ENCODE results near the gene FMO5.
"Not testable (repeated sequence)": the region's sequence is repeated elsewhere in the genome, so short reads cannot be mapped to it uniquely, and the experiment has no call there.

Gene FMO5

DNA sequence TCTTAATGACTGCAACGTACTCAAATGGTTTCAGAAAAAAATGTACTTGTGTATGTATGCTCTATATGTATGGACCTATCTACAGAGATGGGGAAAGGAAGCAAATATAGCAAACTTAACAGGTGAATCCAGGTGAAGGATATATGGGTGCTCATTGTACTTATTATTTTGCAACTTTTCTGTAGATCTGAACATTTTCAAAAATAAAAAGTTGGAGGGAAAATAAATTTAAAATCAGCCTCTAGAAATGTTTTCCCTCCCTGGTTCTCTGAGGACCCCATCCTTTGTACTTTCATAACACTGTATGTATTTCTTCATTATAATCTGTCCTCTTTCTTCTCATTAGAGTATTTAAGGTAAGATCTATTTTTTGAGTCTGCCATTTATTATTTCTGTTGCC is 17.9 kb downstream of the FMO5 start:
- no peak for DNase-seq (ENCODE audit: low spot score)

DNA sequence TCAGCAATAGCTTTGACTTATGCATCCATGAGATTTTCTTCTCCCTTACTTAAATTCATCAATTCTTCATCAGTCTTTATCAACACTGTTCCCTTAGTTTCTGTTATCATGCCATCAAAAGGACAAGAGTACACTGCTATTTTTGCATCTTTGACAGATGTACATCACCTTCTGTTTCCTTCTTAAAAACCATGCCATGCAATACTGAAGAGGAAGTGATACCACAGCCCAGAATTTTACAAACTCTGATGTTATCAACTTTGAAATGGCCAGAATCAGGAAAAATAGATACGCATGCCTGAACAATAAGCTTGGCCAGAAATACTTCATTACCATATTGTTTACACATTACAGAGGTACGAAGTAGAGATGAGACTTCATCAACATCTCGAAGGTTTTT is 21.1 kb downstream of the FMO5 start:
- no peak for DNase-seq (ENCODE audit: low spot score)

DNA sequence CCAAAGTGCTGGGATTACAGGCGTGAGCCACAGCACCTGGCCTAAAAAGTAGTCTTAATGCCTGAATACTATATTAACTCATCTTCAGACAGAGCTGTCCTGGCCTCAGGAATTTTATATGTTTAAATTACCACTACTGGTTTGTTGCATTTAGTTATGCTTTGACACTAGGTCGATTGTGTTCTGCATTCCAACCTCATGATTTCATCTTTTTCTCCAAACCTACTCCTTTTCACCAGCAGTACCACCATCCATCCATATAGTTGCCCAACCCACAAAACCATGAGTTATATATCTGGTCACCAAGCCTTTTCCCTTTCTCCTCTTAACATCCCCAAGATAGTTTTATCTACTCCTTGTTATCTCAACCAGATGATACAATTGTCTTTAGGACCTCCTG is 22.6 kb downstream of the FMO5 start:
- DNase-seq (ENCODE audit: low spot score): peak; percentile 77

DNA sequence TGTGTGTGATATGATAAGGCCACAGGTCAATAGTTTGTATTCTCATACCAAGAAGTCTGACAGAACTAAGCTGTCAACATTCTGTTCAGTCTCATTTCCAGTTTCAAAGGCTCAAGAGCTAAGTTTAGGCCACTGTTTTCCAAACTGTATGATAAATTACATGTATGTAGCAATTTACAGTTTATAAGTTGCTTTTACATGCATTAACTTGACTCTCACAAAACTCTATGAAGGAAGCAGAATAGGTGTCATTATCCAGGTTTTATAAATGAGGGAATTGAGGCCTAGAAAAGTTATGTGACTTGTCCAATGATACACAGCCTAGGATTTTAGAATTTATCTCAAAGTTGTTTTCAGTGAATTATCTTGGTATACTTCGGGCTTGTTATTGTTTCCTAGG is 23.4 kb downstream of the FMO5 start:
- no peak for DNase-seq (ENCODE audit: low spot score)

DNA sequence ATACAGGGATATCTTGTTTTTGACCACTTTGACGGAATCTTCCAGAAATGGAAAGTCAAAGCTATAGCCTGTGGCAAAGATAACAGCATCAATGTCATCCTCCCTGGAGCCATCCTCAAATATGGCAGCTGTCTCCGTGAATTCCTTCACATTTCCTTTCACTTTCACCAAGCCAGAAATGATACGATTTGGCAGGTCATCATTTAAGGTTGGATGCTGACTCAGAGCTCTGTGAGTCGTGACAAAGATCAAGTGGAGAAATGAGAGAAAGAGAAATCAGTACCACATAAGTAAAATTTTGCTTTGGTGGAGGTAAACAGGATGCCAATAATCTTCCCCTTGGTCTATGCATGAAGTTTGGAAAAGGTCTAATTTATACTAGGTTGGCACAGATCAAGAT is 23.9 kb downstream of the FMO5 start:
- DNase-seq (ENCODE audit: low spot score): peak; percentile 27

DNA sequence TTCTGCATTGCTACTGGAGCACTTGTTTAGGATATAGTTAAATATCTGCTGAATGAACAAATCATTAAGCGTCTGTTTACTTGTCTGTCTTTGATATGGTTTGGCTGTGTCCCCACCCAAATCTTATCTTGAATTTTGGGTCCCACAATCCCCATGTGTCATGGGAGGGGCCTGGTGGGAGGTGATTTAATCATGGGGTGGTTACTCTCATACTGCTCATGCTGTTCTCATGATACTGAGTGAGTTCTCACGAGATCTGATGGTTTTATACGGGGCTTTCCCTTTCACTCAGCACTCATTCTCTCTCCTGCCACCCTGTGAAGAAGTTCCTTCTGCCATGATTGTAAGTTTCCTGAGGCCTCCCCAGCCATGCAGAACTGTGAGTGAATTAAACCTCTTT is 27.8 kb downstream of the FMO5 start:
- not testable (repeated sequence) for DNase-seq (ENCODE audit: low spot score)

DNA sequence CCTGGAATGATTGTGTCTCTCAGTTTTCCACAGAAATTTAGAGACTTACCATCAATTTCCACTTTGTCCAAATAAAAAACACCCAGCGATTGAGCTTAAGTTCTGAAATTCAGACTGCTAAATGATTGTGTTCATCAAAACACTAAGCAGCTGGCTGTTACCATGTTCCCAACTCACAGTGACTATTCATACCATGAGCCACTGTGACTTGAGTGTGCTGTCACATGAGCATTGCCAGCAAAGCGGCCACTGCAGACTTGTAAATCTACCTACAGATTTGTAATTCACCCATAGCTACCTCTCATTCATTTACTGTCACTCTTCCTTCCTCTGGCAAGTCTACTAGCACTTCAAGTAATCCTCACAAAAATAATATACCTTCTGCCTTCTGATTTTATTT is 35.6 kb downstream of the FMO5 start:
- no peak for DNase-seq (ENCODE audit: low spot score)

DNA sequence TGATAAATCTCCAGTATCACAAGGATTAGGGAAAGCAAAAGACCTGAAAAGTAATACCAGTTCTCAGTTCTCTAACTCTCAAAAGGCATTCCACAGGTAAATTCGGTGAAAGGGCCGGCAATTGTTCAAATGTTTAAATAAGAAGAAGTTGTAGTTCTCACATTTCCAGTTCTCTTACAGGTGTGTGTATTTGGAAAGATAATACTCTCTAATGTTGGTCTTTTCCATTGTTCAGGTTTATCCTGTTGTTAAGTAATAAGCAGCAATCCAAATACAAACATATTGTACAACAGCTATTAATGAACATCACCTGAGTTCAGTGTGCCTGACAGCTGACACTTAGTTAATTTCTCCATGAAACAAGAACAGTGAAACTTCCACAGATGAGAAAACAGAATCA is 39.7 kb downstream of the FMO5 start:
- DNase-seq (ENCODE audit: low spot score): no peak

DNA sequence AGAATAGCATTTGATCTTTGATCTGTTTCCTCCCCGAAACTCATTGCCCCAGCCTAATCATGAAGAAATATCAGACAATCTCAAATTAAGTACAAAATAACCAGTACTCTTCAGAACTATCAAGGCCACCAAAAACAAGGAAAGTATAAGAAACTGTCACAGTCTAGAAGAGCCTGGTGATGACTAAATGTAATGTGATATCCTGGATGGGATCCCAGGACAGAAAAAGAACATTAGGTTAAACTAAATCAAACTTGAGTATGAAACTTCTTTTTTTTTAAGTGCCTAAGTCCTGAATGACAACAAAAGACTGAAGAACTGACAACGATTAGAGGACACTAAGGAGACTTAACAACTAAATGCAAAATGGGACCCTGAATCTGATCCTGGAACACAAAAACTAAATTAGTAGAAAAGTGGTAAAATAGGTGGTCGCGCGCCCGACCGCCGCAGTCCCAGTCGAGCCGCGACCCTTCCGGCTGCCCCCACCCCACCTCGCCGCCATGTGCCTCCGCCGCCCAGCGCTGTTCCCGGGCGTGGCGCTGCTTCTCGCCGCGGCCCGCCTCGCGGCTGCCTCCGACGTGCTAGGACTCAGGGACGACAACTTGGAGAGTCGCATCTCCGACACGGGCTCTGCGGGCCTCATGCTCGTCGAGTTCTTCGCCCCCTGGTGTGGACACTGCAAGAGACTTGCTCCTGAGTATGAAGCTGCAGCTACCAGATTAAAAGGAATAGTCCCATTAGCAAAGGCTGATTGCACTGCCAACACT is 47.3 kb downstream of the FMO5 start:
- no peak for DNase-seq (ENCODE audit: low spot score)

DNA sequence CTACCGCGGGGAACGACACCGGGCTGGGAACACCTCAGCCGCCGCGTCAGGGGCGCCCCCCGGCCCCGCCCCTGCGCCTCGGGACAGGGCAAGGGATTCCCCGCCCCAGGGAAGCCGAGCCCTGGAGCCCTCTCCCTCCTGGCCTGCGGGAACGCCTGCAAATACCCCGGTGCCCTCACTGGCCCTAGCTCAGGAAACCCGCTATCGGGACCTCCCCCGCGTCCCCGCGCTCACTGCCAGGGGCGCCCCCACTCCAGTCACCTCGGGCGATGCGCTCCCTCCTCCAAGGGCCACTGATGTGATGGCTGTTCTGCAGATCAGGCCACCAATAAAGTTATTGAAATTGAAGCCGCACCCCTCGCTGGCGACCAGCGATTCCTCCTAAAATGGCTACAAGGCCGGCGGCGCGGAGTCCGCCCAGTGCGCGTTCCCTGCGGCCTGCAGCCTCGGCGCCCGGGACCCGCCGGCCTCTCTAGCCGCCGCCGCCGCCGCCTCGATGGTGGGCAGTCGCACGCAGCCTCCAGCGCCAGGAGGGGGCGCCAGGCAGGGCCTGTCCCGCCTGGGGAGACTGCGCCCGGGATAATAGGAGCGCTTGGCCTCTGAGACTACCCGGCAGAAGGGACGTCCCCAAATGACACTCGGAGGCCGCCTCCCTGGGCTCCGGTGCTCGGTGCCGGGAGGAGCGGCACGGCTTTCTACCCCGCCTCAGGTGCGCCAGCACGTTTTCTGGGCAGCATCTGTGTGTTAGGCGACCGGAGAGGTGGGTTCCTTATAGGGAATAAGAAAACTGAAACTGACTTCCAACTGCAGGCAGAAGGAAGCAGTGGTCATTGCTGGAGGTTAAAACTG is 52.7 kb downstream of the FMO5 start, which contains the start of gene PRKAB2:
PRKAB2 (minus strand) TSS at position 303 of the 849 bp plus-strand sequence. CDS start 326 bp downstream, outside the sequence.
- DNase-seq (ENCODE audit: low spot score): peak; percentile 95

DNA sequence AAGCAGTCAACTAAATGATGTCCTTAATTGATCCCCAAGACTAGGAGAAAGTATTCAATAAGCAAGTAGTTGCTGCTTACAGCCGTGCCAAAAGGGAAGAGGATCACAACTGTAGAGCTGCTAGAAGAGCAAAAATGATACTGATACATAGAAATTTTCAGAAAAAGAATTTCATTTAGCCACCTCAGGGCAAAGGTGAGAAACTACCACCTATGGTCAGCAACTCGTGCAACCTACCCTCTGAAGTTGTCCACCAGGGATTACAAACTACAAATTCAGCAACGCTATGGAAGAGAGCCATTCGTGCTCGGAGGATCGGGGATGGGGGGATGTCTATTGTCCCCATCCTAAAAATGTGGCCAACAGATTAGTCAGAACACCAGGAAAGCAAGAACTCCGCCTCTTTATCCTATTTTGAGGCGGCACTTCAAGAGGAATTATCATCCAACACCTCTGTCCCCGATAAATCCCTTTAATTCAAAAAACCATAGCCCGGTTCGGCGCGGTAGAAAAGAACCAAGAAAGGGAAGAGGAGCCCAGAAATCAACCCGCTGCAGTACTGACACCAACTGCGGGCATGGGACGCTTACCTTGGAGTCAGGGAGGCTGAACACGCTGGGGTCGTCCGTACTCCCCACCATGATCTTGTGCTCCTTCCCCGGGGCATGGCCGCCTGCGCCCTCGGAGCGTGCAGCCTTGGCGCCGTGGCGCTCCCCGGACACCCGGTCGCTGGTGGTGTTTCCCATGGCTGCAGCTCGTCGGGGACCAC is 53.6 kb downstream of the FMO5 start:
- no peak for DNase-seq (ENCODE audit: low spot score)

DNA sequence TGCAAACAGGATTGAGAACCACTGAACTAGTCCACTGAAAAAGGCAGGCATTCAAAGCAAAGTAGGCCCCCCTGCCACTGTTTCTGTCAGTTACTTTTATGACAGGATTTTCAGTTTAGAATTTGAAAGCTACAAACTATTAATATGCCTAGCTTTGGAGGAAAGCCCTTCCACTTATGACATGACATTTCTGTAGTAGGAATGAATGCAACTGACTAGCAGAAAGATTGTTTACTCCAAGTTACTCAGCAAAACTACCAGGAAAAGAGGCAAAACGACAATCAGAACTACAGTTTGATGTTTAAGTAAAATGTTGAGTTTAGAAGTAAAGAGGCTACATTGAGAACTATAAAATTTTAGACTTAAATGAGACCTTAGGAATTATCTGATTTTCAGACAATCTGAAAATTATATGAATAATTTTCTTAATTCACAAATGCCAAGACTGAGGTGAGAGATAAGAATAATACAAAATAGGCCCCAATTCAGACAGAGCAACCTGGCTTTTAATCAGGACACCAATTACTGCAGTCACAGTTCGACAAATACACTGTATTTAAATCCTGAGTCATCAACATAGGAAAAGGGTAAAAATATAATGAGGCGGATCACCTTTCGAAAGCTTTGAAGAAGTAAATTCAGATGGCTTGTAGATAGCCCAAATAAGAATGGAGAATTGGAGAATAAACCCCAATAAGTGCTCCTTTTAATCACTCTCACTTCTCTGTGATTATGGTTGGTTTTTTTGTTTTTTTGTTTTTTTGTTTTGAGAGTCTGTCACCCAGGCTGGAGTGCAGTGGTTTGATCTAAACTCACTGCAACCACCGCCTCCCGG is 55.1 kb downstream of the FMO5 start:
- no peak for DNase-seq (ENCODE audit: low spot score)

DNA sequence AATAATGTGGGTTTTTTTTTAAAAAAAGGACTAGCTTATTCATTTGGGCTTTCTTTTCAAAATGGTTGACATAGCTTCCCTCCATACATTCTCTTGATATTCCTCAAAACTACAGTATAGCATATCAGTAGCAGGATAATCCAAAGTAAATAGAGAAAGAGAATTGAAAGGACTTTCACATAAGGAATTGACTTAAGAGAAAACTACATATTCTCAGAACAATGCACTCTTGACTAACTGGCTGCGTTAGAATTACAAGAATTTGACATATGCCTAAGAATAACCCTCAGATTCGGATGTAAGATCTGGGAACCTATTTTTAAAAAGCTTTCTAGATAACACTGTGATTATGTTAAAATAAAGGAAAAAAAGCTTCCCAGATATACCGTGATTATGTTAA is 56.0 kb downstream of the FMO5 start:
- DNase-seq (ENCODE audit: low spot score): peak; percentile 53

DNA sequence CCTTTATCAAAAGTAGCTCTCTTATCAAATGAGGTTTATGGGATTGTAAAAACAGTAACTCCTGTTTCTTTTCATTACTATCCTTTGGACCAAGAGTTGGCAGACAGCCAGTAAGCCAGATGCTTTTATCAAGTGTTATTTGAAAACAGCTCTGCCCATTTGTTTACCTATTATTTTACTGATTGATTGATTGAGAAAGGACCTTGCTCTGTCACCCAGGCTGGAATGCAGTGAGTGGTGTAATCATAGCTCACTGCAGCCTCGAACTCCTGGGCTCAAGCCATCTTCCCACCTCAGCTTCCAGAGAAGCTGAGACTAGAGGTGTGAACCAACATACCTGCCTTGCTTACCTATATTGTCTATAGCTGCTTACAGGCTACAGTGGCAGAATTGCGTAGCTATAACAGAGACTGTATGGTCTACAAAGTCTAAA is 56.5 kb downstream of the FMO5 start:
- no peak for DNase-seq (ENCODE audit: low spot score)

DNA sequence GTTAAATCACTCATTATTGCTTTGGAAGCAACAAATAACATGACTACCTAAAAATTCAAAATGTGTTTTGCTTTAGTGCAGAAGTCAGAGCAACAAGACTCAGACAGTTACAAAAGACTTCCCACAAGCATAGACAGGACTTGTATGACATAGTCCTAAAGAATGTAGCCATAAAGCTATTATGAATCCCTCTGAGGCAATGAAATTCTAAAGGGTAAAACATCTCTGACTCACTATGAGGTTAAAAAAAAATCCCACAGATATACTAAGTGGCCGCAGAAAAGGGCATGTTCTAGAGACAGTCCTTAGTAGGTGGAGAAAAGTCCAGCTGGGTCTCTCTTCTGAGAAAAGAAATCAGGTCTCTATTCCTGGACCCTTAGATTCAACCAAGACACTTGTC is 57.8 kb downstream of the FMO5 start:
- DNase-seq (ENCODE audit: low spot score): peak; percentile 94

DNA sequence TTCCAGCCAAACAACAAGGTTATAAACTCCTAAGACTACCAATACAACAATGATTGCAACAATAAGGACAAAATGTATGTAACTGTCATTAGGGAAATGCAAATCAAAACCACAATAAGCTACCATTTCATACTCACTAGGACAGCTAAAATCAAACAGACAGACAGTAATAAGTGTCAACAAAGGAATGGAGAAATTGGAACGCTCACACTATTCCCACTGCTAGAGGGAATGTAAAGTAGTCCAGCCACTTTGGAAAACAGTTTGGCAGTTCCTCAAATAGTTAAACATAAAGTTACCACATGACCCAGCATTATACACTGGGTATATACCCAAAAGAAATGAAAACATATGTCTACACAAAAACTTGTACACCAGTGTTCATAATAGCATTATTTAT is 62.1 kb downstream of the FMO5 start:
- DNase-seq (ENCODE audit: low spot score): no peak

DNA sequence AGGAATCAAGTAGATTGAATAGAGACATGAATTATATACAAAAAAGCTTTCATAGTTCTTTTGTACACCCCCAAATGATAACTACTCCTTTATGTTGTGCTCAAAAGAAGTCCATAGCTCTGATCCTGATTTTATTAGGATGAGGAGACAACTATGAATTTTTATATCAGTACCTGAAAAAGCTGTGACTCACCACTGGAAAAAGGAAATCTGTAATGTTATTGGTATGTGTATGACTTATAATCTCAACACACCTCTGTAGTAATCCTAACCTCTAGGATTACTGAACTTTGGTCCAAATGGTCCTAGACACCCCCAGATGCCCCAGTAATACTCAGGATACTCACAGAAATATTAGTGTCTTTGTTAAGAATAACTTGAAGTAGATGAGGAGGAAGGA is 63.0 kb downstream of the FMO5 start:
- DNase-seq (ENCODE audit: low spot score): no peak

DNA sequence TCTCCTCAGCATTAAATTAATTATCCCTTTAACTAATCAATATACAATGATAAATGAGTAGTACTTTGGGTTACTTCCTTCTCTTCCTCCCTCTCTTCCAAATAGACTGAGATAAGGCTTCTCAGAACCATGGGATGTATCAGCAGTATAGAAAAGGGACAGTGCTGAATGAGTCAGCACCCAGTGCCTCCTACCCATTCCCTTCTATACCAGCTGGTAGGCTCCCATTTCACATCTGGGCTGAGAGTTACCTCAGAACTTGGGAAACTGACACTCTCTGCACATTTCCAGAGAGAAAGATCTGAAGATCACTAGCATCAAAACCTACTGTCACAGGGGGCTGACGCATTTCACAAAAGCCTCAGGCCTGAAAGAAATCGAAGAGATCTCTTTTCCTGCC is 68.0 kb downstream of the FMO5 start:
- not testable (repeated sequence) for DNase-seq (ENCODE audit: low spot score)

DNA sequence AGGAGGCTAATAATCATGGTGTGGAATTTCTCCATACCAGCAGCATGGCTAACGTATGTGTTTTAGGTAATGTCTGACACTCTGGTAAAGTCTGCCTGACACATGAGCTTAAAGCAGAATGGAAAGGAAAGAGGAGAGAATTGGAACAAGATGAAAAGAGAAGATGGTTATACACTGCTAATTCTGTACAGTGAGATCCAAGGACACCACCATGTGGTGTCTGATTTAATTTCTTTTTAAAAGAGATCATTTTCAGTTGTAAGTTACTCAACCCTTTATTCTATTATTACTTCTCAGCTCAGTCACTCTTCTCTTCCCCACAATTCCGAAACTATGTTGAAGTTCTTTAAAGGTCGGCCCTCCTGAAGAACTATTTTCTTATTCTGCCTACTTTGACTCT is 68.5 kb downstream of the FMO5 start:
- DNase-seq (ENCODE audit: low spot score): no peak

DNA sequence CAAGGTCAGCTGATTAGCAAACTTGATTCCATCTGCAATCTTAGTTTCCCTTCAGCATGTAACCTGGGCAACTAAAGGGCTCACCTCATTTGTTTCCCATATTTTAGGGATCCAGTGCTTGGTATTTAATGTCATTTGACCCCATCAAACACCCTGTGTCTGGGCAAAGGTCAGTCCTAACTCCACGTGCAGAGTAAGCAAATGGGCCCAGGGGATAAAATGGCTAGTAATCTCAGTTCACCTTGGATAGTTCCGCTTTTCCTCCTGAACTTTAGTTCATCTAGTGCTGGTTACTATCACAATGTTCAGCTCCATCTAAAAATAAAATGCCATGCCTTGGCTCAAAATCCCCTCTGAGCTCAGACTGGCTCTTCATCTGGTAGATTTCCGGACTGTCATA is 72.4 kb downstream of the FMO5 start:
- no peak for DNase-seq (ENCODE audit: low spot score)

DNA sequence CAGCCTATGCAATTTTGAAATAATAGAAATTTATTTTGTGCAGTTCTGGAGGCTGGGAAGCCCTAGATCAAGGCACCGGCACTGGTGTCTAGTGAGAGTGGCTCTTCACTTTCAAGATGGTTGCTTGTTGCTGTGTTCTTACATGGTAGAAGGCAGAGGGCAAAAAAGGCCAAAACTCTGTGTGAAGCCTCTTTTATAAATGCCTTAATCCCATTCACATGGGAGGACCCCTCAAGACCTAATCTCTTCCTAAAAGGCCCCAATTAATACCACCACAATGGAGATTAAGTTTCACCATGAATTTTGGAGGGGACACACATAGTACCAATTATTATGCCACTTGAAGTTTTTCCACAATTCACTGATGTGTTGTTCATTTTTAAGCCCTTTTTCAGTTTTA is 73.9 kb downstream of the FMO5 start:
- no peak for DNase-seq (ENCODE audit: low spot score)

DNA sequence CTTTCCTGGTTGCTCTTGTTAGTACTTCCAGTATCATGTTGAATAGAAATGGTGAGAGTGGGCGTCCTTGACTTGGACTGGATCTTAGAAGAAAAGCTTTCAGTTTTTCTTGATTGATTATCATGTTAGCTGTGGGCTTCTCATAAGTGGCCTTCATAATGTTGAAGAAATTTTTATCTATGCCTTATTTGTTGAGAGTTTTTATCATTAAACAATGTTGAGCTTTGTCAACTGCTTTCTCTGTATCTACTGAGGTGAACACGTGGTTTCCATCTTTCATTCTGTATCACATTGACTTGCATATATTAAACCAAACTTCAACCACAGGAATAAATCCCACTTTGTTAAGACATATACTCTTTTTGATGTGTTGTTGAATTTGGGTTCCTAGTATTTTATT is 82.3 kb downstream of the FMO5 start:
- peak; percentile 82 for DNase-seq (ENCODE audit: low spot score)

Measured in COLO829 (cell line).